ENCODE results near the gene MYCBP. TPM values are rescaled to one million over a fixed set of nuclear protein-coding genes. Genes with fewer than 3 reads are reported as not detected.

Gene MYCBP
- total RNA-seq, 1 donor from 2014 or later = 15.8 TPM

DNA sequence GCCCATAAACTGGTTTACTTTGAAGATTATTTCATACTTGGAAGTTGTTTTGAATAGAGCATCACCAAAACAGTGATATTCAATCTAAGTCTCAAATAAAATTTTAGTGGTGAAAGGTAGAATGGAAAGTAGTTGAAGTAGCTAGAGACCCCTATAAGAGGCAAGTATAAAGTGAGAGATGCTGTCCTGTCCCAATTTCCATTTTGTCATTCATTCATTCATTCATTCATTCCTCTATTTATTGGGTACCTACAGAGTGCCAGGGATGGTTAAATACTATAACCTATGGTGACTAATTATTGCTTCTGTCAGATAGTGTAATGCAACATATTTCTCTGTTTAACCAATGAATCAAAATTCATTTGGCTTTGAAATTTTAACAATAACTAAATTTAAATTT lies 46.3 kb downstream of the MYCBP start:
- Histone ChIP-seq H3K27me3 (ENCODE audit: control insufficient read depth, insufficient read depth, low read length) (peaks cover 7% of the 10 kb centered on the region), H3K36me3 (ENCODE audit: control insufficient read depth, insufficient read depth, low read length) (no peaks in the 10 kb centered on the region), H3K4me3 (ENCODE audit: low read depth, low read length) (no peak overlapping the region)
- no peak for DNase-seq (ENCODE audit: low read depth)
- TF ChIP-seq, protein P1, sequence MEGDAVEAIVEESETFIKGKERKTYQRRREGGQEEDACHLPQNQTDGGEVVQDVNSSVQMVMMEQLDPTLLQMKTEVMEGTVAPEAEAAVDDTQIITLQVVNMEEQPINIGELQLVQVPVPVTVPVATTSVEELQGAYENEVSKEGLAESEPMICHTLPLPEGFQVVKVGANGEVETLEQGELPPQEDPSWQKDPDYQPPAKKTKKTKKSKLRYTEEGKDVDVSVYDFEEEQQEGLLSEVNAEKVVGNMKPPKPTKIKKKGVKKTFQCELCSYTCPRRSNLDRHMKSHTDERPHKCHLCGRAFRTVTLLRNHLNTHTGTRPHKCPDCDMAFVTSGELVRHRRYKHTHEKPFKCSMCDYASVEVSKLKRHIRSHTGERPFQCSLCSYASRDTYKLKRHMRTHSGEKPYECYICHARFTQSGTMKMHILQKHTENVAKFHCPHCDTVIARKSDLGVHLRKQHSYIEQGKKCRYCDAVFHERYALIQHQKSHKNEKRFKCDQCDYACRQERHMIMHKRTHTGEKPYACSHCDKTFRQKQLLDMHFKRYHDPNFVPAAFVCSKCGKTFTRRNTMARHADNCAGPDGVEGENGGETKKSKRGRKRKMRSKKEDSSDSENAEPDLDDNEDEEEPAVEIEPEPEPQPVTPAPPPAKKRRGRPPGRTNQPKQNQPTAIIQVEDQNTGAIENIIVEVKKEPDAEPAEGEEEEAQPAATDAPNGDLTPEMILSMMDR (IDR thresholded peaks at IDR 0.05; ENCODE audit: insufficient read depth, low read length, severe bottlenecking) = no peak
- FAIRE-seq = no peak

DNA sequence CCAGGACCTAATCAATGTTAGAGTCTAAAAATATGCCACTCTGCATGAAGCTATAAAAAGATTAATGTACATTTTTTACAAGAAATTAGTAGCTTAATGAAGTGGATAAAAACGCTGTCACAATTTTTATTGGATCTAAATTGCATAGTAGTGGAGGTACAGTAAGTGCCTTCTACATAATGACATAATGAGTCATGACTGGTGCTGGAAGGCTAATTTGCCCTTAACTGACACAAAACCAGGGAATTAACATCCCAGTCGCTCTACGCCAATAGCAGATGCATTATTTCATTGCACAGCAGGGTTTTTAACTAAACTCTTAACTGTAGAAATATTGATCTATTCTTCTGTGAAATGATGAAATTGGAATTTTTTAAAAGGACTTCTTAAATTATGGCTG lies 46.9 kb downstream of the MYCBP start:
- Histone ChIP-seq H3K36me3 (ENCODE audit: control insufficient read depth, insufficient read depth, low read length) (no peaks in the 10 kb centered on the region), H3K4me3 (ENCODE audit: low read depth, low read length) (no peak overlapping the region), H3K27me3 (ENCODE audit: control insufficient read depth, insufficient read depth, low read length) (peaks cover 7% of the 10 kb centered on the region)
- TF ChIP-seq, protein P1 (IDR thresholded peaks at IDR 0.05; ENCODE audit: insufficient read depth, low read length, severe bottlenecking) = no peak
- FAIRE-seq = no peak
- peak; percentile 14 for DNase-seq (ENCODE audit: low read depth)

DNA sequence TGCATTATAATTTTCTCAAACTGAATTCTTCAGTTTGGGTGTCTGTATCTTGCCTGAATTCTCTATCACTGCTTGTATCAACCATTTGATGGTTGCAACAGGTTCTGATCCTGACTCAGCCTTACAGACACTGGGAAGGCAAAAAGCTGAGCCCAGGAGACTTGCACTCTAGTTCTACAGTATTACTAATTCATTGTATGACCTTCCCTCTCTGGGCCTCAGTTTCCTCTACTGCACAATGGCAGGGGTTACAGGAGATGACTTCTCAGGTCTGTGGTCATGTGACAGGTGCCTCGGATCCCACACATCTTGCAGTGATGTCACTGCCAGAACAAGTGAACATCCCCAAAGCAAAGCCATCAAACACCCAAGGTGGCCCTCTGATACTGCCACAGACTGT lies 52.3 kb downstream of the MYCBP start:
- DNase-seq (ENCODE audit: low read depth) (no peak), FAIRE-seq (no peak)
- TF ChIP-seq, protein P1 (IDR thresholded peaks at IDR 0.05; ENCODE audit: insufficient read depth, low read length, severe bottlenecking) = no peak
- Histone ChIP-seq H3K36me3 (ENCODE audit: control insufficient read depth, insufficient read depth, low read length) (no peaks in the 10 kb centered on the region), H3K27me3 (ENCODE audit: control insufficient read depth, insufficient read depth, low read length) (peaks cover 21% of the 10 kb centered on the region), H3K4me3 (ENCODE audit: low read depth, low read length) (no peak overlapping the region)

DNA sequence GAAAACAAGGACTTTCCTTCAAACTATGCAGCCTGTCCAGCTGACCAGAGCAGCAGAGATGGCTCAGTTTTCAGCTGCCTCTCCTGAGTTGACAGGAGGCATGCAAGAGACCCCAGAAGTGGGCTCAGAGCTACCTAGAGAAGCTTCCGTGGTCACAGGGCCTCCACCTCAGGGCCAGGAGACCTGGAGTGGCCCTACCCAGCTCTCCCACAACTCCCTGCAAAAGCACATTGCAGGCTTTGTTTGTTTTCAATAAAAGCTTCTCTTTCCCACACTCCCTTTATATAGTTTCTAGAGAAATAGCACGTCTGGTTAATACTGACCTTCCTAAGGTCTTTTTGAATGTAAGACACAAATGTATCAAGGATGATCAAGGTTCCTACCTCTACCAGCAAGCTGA lies 53.6 kb downstream of the MYCBP start:
- no peak for DNase-seq (ENCODE audit: low read depth)
- TF ChIP-seq, protein P1 (IDR thresholded peaks at IDR 0.05; ENCODE audit: insufficient read depth, low read length, severe bottlenecking) = no peak
- peaks cover 24% of the 10 kb centered on the region for H3K27me3 ChIP-seq (ENCODE audit: control insufficient read depth, insufficient read depth, low read length)
- no peaks in the 10 kb centered on the region for H3K36me3 ChIP-seq (ENCODE audit: control insufficient read depth, insufficient read depth, low read length)
- FAIRE-seq = no peak
- no peak overlapping the region for H3K4me3 ChIP-seq (ENCODE audit: low read depth, low read length)

DNA sequence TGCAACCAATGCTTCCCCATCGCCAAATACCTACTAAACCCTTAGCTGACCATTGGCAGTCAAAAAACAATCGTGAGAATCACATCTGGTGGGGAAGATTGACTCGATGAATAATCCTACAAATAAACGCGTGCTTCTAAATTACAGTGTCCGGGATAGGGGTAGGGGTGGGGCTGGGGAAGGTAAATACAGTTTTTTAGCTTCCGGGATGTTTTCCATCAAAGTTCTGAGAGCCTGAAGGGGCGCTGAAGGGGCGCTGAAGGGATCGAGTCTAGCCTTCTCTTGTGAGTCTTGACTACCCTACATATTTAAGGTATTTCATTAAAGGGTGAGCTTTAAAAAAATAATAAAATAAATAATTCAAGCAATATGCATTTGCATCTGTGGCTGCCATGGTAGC lies 54.1 kb downstream of the MYCBP start:
- peaks cover 25% of the 10 kb centered on the region for H3K27me3 ChIP-seq (ENCODE audit: control insufficient read depth, insufficient read depth, low read length)
- TF ChIP-seq, protein P1 (IDR thresholded peaks at IDR 0.05; ENCODE audit: insufficient read depth, low read length, severe bottlenecking) = no peak
- H3K4me3 ChIP-seq (ENCODE audit: low read depth, low read length) = no peak overlapping the region
- no peaks in the 10 kb centered on the region for H3K36me3 ChIP-seq (ENCODE audit: control insufficient read depth, insufficient read depth, low read length)
- DNase-seq (ENCODE audit: low read depth) (no peak), FAIRE-seq (no peak)

DNA sequence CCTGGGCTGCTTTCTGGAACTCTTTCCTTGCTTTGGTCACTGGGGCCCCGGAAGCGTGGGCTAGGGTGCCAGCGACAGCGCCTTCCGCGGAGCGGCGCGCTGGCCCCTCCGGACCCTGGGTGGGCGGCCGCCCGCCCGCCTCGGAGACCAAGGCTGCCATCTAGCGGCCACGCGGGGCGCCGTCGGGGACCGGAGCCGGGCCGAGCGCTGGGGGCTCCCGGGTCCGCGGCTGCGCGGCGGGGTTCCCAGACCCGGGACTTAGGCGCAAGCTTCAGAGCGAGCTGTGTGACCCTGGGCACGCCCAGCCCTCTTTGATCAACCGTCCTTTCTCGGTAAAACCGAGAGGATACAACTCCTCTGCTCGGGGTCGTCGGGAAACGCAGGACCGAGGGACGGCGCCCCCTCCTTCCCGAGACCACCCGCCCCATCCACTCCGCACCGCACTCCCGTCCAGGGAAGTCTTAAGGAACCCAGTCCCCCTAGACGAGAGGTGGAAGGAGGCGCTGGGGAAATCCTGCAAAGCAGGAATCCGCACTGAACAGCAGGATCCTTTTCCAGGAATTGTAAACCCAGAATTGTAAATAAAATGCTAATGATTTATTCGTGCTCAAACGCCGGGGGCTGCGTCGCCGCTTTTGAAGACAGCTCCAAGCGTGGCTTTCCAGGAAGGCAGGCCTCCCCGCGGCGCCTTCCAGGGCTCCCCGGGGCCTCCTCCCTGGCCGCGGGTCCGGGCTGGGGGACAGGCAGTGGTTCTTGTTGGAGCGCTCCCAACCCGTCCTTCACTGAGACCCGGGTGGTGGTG lies 54.8 kb downstream of the MYCBP start:
- FAIRE-seq = no peak

More for the DNA sequence above, 54.8 kb downstream of the MYCBP start:
- DNase-seq (ENCODE audit: low read depth) = no peak
- peaks cover 25% of the 10 kb centered on the region for H3K27me3 ChIP-seq (ENCODE audit: control insufficient read depth, insufficient read depth, low read length)
- H3K4me3 ChIP-seq (ENCODE audit: low read depth, low read length) = peak overlapping the region; percentile 12
- H3K36me3 ChIP-seq (ENCODE audit: control insufficient read depth, insufficient read depth, low read length) = no peaks in the 10 kb centered on the region
- TF ChIP-seq, protein P1 (IDR thresholded peaks at IDR 0.05; ENCODE audit: insufficient read depth, low read length, severe bottlenecking) = peak; percentile 67
